CD4-positive, alpha-beta T cell treated with Interleukin-4 for 1 hour (primary cell): ENCODE data around the gene FGF12.

ENCODE experiments used
- DNase-seq, 2 donors: peaks; one replicate each; pipeline ENCODE4 v3.0.0-alpha.2; 2020 to 2022

FGF12 gene

DNA sequence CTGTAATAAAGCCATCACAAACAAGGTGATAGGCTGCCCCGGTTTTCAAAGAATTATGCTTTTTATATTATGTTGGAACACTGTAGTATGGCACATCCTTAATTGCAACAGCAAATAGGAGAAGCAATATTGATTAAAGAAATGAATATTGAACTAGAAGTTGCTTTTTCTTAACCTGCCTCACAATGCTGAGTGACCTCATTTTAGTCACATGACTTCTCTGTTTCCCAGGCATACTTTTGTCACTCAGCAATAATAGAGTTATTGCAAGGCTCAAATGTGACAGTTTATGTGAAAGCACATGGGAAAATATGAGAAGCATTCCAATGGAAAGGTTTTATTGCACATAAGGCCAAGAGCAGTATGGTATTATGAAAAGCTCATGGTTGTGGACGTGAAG lies 400.7 kb downstream of the FGF12 start:
- DNase-seq, result no peak

DNA sequence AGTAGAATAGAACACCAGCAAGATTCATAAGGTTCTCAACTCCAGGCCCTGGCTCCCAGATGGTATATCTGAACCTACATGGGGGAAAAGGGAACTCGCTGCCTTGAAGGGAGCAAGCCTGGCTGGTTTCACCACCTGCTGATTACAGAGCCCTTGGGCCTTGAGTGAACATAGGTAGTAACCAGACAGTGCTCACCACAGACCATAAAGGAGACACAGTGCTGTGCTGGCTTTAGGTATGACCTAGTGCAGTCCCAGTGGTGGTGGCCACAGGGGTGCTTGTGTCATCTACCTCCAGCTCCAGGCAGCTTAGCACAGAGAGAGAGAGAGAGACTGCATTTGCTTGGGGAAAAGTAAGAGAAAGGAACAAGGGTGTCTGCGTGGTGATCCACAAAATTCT lies 409.8 kb downstream of the FGF12 start:
- no peak for DNase-seq

GRCh38 chr3:192313605-192314004 lies 413.7 kb downstream of the FGF12 start:
- DNase-seq, result no peak

GRCh38 chr3:192307631-192308030 lies 419.7 kb downstream of the FGF12 start:
- no peak for DNase-seq

DNA sequence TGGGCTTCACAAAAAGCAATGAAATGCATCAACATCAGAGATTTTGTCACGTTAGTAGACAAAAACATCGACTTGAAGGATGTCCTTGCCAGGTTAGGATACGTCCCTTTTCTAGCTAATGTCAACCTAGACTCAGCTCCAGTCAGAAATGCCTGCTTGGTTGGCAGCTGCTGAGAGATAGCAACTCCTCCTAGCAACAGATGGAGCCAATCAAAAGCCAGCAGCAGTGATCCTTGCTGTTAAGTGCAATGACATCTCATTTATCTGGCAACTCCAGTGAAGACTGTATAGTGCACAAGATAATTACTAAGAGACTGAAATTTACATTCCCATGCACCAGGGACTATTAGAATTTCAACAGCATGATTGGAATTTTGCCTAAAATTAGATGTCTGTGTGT lies 424.1 kb downstream of the FGF12 start:
- no peak for DNase-seq

GRCh38 chr3:192302721-192303120 lies 424.6 kb downstream of the FGF12 start:
- DNase-seq, result no peak

- no peak for DNase-seq
Measured at GRCh38 chr3:192299921-192300320, 427.4 kb downstream of the FGF12 start.

GRCh38 chr3:192296845-192297244 lies 430.5 kb downstream of the FGF12 start:
- no peak for DNase-seq

DNA sequence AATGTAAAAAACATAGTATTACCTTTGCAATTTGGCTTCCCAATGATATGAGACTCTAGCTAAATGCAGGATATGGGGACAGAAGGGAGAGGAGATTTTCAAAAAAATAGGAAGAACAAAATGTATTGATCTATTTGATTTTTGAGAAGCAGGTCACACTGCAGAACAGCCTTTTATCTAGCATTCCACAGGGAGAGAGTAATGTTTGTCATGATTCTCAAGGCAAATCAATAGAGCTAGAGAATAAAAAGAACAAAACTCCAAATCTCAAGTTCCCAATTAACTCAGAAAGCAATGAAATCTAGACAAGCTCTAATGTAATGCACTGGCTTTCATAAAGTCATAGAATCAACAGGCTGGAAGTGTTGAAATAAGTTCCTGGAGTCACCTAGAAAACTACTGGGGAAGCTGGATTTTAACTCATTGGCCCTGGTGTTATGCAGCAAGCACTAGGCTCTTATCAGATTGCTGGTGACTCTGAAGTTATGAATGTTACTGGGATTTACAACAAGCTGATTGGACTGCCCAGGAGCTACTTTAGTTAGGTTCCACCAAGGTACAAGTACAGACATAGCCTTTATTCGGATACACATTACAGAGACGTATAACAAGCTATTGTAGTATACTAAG lies 442.8 kb downstream of the FGF12 start:
- DNase-seq, result no peak

DNA sequence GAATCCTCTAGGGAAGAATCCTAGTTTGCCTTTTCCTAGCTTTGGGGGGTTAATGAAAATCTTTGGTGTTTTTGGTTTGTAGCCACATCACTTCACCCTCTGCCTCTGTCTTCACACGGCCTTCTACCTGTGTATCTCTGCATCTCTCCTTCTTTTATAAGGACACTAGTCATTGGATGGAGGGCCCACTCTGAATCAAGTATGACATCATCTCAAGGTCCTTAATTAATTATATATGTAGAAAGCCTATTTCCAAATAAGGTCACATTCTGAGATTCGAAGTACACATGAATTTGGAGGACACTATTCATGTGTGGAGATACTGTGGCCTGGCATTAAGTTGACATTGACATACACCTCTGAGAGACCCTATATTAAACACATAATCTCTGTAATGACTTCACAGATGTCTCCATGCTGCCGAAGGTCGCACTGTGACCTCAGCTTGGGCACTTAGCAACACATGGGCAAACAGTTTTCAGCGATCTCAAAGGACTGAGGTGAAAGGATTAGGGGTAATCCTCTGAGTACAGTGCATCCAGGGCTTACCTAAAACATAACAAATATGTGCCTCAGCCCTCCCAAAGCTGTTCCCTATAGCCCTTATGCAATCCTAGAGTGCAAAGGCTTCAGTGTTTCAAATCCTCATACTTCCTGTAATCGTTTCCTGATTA lies 446.0 kb downstream of the FGF12 start:
- no peak for DNase-seq

DNA sequence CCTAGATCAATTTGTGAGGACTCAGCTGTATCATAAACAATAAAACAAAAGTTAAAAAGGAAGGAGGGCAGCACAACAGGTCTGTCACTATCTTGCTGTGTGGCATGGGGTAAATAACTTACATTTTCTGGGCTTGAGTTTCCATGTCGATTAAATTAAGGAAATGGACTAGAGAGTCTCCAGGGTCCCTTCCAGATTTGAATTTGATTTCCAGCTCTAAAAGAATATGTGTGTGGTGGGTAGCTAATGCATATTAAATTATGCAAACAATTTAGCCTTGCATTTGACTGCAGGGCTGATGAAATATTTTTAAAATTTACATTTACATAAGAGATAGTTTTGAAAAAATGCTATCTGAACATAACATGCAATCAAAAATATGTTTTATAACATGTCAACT lies 447.7 kb downstream of the FGF12 start:
- DNase-seq, result no peak

DNA sequence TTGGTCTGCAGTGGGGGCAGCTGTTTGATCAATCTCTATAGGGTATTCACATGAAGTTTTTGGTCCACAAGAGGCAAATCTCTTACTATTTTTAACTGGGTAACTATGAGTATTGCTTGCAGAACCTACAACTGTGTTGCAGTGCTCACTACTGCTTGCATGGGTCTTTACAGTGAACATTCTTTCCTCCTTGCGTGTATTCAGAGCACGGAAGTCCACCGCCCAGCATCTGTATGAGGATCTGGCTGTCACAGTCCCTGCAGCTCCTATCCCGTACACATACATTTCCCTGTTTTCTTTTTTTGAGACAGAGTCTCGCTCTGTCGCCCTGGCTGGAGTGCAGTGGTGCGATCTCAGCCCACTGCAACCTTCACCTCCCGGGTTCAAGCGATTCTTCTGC lies 449.9 kb downstream of the FGF12 start:
- no peak for DNase-seq

DNA sequence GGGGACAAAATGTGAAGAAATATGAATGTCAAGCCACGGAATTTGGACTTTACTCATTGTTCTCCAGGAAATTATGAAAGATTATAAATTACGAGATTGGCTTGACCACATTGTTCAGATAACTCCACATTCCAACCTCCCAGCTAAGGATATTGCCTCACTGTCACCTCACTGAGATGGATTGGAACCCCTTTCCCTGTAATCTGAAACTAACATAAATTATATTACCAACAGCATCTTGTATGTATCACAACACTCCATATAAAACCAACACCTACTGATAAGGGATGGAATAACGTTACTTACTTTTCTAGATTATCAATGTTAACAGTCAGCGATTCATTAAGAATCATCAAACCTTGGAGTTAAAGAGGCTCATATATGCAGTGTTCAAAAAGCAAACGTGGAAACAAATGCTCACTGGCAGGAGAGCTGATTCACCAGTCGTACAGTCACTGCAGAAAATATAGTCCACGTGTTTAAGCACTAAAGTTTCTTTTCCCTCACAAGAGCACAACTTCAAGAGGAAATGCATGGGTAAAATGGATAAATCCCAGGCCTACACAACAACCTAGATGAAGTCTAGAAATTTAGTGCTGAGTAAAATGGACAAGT lies 451.5 kb downstream of the FGF12 start:
- no peak for DNase-seq

- DNase-seq, result no peak
Measured at GRCh38 chr3:192273697-192274010, 453.7 kb downstream of the FGF12 start.

DNA sequence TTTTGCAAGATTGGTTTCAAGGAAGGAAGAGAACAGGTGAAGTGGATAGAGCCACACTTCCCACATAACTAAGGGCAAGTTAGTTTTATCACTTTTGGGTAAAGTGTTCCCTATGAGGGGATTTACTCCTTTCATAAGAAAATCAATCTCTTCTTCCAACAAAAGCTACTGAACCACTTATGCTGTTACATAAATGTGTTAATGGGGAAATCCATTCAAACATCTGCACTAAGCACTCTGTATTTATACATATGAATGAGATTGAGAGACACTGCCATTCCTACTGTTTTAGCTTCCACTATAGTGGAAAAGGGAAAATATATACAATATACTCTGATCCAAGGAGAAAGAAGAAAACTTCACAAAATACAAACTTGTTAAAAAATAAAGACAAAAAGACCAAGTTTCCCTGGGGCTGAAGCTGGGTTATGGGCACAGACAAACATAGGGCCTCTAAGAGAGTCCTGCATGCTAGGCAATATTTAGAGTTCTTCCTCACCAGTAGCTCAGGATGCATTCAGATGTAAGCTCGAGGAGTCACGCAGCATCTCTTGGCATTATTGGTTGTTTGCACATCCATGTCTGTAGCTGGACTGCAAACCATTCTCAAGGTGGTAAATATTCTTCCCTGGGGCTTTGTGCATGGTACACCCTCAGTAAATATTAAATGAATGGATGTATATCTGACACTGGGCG lies 454.2 kb downstream of the FGF12 start:
- DNase-seq, result no peak

GRCh38 chr3:192262001-192262400 lies 465.3 kb downstream of the FGF12 start:
- no peak for DNase-seq

DNA sequence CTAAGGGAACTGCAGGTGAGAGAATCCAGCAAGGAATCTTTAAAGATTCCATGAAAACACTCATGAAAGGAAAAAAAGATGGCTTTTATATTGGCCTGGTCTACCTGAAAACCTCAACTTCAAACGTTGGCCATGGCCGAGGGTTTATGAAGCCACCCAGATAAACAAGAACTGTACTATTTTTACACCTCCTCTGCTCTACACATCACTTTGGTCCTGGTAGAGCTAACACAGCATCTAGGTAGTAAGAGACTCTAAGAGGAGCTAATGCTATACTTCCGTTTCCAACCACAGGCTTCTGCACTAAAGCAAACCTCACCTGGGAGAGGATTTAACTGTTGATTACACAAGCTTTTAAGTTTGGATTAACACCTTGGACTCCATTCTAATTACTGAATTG lies 466.2 kb downstream of the FGF12 start:
- no peak for DNase-seq

- DNase-seq, result no peak
Measured at GRCh38 chr3:192260116-192261010, 467.0 kb downstream of the FGF12 start.

DNA sequence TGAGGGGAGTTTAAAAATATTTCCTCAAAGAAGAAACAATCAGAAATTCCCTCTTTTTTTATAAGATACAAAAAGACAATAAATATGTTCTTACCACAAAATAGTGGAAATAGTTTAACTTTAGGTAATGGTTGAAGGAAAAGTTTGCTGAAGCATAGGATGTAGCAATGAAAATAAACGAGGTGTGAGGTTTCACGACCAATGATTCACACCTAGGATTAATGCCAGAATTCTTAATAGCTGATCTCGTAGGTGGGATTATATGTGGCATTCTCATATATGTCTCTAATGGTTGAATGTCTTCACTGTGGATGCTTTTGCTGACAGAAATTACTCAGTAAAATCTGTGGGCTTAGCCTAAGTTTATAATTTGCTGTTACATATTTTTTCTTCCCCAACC lies 467.7 kb downstream of the FGF12 start:
- no peak for DNase-seq

DNA sequence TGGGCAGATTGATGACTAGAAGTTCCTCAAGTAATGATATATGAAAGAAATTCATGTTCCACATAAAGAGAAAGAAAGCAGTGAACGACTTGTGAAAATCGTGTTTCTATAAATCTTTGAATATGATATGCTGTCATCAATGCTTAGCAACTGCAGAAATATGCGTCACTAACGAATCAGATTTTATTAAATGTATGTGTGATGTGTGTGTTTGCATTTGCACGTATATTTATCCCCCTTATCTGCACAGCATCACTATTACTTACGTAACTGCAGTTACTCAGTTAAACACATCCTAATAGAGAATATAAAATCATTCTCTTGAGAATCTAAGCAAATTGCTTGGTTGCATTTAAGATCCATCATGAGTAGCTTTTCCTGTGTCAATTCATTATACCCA lies 468.6 kb downstream of the FGF12 start:
- no peak for DNase-seq

DNA sequence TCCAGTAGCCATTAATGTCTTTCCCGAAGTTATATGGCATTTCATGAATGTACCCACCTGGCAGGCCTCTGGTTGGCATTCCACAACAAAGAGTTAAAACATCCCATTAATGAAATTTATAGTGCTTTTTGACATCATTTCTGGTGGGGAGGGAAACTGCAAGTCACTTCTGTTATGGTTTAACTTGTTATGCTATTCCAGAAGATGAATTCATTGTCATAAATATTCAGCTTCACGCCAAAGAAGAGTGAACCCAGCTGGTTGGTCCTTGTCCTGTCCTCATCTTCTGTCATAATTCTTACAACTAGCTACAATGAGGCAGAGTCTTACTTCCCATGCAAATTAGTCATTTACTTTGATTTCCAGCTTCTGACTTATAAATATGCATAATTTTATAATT lies 471.5 kb downstream of the FGF12 start:
- DNase-seq, result no peak

- no peak for DNase-seq
Measured at GRCh38 chr3:192253138-192253887, 474.0 kb downstream of the FGF12 start.
